ENCODE measurements around the gene VWA3A.
"Not testable (repeated sequence)": the region's sequence is repeated elsewhere in the genome, so short reads cannot be mapped to it uniquely, and the experiment has no call there.

The VWA3A gene

GRCh38 chr16:22139008-22139407, 46.7 kb downstream of the VWA3A start:
- DNase-seq: no peak

GRCh38 chr16:22139732-22140131, 47.4 kb downstream of the VWA3A start:
- no peak for DNase-seq

- DNase-seq: no peak
These were observed 49.4 kb downstream of the VWA3A start for GRCh38 chr16:22141767-22142166.

- DNase-seq: no peak
These were observed 52.2 kb downstream of the VWA3A start for GRCh38 chr16:22144520-22144919.

- no peak for DNase-seq
These were observed 55.5 kb downstream of the VWA3A start for GRCh38 chr16:22147853-22148252.

- DNase-seq: no peak
These were observed 59.1 kb downstream of the VWA3A start for GRCh38 chr16:22151246-22151998.

GRCh38 chr16:22152316-22152715, 60.0 kb downstream of the VWA3A start:
- no peak for DNase-seq

- DNase-seq: not testable (repeated sequence)
These were observed 60.7 kb downstream of the VWA3A start for GRCh38 chr16:22153078-22153477.

- DNase-seq: no peak
These were observed 69.1 kb downstream of the VWA3A start for GRCh38 chr16:22161401-22161800.

GRCh38 chr16:22161999-22162655, 69.8 kb downstream of the VWA3A start, which contains the start of gene SDR42E2:
Gene SDR42E2, plus strand, starts transcription at chr16:22162506. Its CDS starts 3,077 bp downstream, at chr16:22165583.
- peak; percentile 47 for DNase-seq

- DNase-seq: peak; percentile 12
These were observed 70.3 kb downstream of the VWA3A start for GRCh38 chr16:22162656-22163009.

- DNase-seq: no peak
These were observed 71.5 kb downstream of the VWA3A start for GRCh38 chr16:22163806-22164205.

GRCh38 chr16:22164482-22164881, 72.1 kb downstream of the VWA3A start:
- no peak for DNase-seq

- DNase-seq: no peak
These were observed 73.4 kb downstream of the VWA3A start for GRCh38 chr16:22165508-22166285.

GRCh38 chr16:22171953-22172352, 79.6 kb downstream of the VWA3A start:
- DNase-seq: no peak

- DNase-seq: not testable (repeated sequence)
These were observed 80.3 kb downstream of the VWA3A start for GRCh38 chr16:22172642-22173041.

- no peak for DNase-seq
These were observed 82.3 kb downstream of the VWA3A start for GRCh38 chr16:22174642-22175041.

GRCh38 chr16:22177968-22178930, 85.9 kb downstream of the VWA3A start:
- DNase-seq: no peak

GRCh38 chr16:22181426-22181825, 89.1 kb downstream of the VWA3A start:
- no peak for DNase-seq

- DNase-seq: no peak
These were observed 89.5 kb downstream of the VWA3A start for GRCh38 chr16:22181843-22182242.

GRCh38 chr16:22183335-22183734, 91.0 kb downstream of the VWA3A start:
- no peak for DNase-seq

Measured in right kidney (tissue), 1 donor.